Subcutaneous adipose tissue (tissue), 4 donors: Measurements from ENCODE around the gene MIX23. TPM values are rescaled to one million over a fixed set of nuclear protein-coding genes. Genes with fewer than 3 reads are reported as not detected.

Source experiments
- total RNA-seq, 4 donors: library from RNA; depleted of rRNA; stranded (reverse); fragments of >200 nt; gene quantifications; one replicate each; pipeline ENCODE4 v1.1.0, GENCODE V29; 2016
- TF ChIP-seq, protein P1 (sequence below): fragments of 450-650 bp; IDR thresholded peaks from one replicate; pipeline ENCODE4 v1.5.1; 2016; ENCODE audit warnings: low read depth, mild to moderate bottlenecking, control low read depth, antibody characterized with exemption, moderate library complexity

Gene MIX23
- total RNA-seq, 4 donors from 2014 or later, result 10.4 to 20.2 (median 14.4) TPM

DNA sequence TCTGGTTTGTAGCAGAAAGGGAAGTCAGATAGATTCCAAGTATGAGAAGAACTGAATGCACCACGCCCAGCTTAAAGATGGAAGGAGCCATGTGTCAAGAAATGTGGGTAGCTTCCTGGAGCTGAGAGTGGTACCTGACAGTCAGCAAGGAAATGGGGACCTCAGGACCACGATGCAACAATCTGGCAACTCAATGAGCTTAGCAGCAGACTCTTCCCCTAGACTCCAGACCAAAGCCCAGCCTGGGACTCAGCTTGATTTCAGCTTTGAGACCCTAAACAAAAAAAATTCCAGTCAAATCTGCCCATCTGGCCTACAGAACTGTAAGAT, 24.4 kb downstream of the MIX23 start:
- TF ChIP-seq, protein P1, sequence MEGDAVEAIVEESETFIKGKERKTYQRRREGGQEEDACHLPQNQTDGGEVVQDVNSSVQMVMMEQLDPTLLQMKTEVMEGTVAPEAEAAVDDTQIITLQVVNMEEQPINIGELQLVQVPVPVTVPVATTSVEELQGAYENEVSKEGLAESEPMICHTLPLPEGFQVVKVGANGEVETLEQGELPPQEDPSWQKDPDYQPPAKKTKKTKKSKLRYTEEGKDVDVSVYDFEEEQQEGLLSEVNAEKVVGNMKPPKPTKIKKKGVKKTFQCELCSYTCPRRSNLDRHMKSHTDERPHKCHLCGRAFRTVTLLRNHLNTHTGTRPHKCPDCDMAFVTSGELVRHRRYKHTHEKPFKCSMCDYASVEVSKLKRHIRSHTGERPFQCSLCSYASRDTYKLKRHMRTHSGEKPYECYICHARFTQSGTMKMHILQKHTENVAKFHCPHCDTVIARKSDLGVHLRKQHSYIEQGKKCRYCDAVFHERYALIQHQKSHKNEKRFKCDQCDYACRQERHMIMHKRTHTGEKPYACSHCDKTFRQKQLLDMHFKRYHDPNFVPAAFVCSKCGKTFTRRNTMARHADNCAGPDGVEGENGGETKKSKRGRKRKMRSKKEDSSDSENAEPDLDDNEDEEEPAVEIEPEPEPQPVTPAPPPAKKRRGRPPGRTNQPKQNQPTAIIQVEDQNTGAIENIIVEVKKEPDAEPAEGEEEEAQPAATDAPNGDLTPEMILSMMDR, result no peak

DNA sequence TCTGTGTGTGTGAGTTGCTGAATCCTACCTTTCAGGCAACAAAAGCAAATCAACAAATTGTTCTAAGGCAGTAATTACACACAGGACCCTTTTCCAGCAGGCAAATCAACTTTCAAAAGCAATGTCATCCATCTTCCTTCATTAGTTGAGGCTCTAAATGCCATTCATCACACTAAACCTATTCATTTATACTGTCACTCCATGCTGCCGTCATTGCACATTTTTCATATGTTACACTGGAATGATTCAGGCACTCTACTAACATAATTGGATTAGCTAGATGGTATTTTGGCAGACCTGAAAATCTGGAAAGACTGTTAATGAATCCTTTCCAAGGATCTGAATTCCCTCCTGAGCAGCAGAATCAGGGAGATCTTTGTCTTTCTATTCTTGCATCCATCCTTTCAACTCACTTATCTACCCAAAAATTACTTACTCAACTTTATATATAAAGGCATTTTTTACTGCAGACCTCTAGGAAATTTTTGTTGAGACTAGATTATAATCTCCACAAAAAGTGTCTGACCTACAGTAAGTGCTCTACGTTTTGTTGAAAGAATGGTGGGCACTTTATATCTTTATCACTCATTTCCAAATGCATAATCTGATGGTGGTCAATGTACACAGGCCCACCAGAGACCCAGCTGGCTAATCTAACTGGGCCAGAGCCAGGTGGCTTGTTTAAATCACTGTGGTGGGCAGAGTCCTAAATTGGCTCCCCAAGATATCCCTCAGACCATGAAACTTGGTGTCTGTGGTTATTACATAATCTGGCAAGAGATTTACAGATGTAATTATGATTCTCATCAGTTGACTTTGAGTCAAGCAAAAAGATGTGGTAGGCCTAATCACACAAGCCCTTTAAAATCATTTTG, 25.0 kb downstream of the MIX23 start:
- TF ChIP-seq, protein P1, result no peak

DNA sequence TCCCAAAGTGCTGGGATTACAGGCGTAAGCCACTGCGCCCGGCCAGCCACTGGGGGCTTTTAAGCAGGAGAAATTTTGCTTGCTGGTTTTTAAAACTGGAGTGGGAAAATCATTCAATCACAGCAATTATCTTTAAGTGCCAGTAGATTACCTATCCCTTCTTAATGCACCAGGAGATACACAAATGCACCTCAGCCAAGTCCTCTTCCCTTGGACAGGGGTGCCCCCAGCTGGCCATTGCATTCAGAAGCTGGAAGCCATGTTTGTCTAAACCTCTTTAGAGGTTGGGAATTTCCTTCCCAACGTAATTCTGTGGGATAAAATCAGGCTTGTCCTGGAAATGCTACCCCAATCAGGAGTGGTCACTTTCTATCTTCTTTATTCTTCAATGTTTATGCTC, 26.6 kb downstream of the MIX23 start:
- TF ChIP-seq, protein P1, result no peak

DNA sequence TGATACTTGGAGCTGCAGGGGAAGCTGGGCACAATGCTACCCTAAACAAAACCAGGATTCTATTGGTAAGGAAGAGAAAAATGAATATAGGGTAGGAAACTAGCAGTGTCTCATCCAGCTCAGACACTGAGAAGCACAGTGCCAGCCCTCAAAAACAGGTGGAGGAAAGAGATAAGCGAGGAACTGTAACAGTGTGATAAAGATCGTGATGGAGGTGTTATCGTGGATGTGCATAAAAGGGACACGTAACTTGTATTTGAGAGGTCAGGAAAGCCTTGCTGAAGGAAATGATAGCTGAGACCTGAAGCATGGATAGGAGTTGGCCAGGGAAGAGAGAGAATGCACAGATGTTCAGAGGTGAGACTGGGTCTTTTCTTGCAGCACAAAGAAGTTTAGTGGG, 27.4 kb downstream of the MIX23 start:
- TF ChIP-seq, protein P1, result no peak

DNA sequence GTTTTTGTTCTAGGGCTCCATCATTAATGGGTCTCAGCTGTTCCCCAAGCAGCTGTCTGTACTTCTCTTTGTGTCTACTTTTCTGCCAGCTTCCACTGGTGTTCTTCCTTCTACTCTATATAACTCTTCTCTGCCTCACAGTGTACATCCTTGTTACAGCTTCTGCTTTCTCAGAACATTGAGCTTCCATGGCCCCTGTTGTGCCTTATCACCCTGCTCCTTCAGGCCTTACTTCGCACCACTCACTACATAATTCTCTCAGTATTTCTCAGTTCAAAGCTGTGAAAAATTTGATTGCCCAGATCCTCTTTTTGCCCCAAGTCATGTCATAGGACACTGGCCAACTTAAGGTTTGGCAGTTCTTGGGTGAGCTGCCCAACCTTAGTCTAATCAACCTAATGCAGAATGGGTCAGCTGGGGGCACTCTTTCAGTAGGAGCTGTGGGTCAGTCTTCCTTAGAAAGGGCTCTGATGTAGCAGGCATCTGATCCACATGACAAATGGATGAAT, 29.1 kb downstream of the MIX23 start:
- TF ChIP-seq, protein P1, result no peak

DNA sequence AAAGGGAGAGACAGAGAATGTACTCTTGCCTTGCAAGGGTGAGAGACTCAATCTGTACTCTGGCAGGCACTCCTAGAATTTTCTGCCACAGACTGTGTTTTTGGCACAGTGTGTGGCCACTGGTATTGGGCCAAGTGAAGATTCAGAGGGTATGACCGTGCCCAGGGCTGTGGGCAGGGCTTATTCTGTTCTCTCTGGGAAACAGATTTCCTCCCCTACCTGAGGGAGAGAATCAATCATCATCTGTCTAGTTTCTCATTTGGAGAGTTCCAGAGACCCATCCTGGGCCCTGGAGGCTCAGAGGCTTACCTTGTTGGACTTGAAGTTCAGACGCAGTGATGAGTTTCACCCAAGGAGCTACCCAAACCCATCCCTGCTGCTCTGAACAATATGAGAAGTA, 29.8 kb downstream of the MIX23 start:
- TF ChIP-seq, protein P1, result no peak

DNA sequence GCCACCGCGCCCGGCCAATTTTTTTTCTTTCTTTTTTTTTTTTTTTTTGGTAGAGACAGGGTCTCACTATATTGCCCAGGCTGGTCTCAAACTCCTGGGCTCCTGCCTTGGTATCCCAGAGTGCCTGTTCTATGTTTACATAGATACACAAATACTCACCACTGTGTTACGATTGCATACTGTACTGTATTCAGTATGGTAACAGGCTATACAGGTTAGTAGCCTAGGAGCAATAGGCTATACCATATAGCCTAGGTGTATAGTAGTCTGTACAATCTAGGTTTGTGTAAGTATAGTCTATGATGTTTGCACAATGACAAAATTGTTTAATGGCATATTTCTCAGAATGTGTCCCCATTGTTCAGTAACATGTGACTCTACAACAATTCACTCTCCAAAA, 31.4 kb downstream of the MIX23 start:
- TF ChIP-seq, protein P1, result no peak
